ENCODE measurements around the gene ERBIN. TPM values are rescaled to one million over a fixed set of nuclear protein-coding genes. Genes with fewer than 3 reads are reported as not detected.

Gene ERBIN
- total and polyA plus RNA-seq, 9 of the 15 experiments (the other 6 are each of a cell fraction or from before 2014, with no cell fraction given) = 11.9 to 72.8 (median 41.7) TPM

DNA sequence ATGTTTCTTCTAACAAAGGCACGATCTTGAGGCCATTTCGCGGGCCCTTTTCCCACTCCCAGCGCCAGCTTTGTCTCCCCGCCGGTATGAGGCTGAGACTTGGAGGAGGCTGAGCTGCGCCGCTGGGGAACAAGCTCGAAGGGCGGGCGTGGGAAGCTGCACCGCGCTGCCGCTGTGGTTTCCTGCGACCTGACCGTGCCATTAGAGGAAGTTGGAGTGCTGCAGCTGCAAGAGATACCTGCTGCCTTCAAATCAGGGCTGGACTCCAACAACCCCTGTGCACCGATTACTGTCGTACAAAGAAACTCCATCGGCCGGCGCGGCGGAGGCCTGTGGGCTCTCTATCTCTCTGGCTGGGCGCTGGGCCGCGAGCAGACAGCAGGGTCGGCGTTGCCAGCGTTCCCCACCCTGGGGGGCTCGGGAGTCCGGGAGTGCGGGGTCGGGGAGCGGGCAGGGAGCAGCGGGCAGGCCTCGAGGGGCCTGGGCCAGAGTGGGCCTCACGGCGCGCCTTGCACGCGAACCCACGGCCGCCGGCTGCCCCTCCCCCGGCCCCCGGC lies 1.3 kb upstream of the ERBIN start (continued):
- TF ChIP-seq, protein P1, sequence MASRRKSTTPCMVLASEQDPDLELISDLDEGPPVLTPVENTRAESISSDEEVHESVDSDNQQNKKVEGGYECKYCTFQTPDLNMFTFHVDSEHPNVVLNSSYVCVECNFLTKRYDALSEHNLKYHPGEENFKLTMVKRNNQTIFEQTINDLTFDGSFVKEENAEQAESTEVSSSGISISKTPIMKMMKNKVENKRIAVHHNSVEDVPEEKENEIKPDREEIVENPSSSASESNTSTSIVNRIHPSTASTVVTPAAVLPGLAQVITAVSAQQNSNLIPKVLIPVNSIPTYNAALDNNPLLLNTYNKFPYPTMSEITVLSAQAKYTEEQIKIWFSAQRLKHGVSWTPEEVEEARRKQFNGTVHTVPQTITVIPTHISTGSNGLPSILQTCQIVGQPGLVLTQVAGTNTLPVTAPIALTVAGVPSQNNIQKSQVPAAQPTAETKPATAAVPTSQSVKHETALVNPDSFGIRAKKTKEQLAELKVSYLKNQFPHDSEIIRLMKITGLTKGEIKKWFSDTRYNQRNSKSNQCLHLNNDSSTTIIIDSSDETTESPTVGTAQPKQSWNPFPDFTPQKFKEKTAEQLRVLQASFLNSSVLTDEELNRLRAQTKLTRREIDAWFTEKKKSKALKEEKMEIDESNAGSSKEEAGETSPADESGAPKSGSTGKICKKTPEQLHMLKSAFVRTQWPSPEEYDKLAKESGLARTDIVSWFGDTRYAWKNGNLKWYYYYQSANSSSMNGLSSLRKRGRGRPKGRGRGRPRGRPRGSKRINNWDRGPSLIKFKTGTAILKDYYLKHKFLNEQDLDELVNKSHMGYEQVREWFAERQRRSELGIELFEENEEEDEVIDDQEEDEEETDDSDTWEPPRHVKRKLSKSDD (conservative IDR thresholded peaks at IDR 0.05; ENCODE audit: low read length) = no peak
- TF ChIP-seq FOXM1 (IDR thresholded peaks at IDR 0.05; ENCODE audit: low read depth) (no peak), FOXM1 (CRISPR knock-in tag; IDR thresholded peaks at IDR 0.05; ENCODE audit: low read depth) (peak; percentile 7; the same call in 1 of the 2 replicates), KDM1A (IDR thresholded peaks at IDR 0.05) (peak; percentile 57 to 87; a peak in 3 of 4 replicates), STAT5B (CRISPR knock-in tag; IDR thresholded peaks at IDR 0.05) (no peak), MIER1 (IDR thresholded peaks at IDR 0.05; ENCODE audit: low read depth) (0 out of 2 replicates have a peak, but pooled peaks have one; percentile 54), ZNF263 (CRISPR knock-in tag; IDR thresholded peaks at IDR 0.05; ENCODE audit: borderline replicate concordance) (no peak), ZNF274 (IDR thresholded peaks at IDR 0.05; ENCODE audit: borderline replicate concordance, low read depth, low read length) (no peak), ESRRA (IDR thresholded peaks at IDR 0.05; ENCODE audit: borderline replicate concordance, low read depth) (peak; percentile 54; the same call in 1 of the 2 replicates), ARID2 (IDR thresholded peaks at IDR 0.05) (no peak), HLTF (IDR thresholded peaks at IDR 0.05) (peak; percentile 55; the same call in 1 of the 2 replicates), COPS2 (conservative IDR thresholded peaks at IDR 0.05) (no peak)
- TF ChIP-seq, protein P2, sequence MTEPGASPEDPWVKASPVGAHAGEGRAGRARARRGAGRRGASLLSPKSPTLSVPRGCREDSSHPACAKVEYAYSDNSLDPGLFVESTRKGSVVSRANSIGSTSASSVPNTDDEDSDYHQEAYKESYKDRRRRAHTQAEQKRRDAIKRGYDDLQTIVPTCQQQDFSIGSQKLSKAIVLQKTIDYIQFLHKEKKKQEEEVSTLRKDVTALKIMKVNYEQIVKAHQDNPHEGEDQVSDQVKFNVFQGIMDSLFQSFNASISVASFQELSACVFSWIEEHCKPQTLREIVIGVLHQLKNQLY (CRISPR knock-in tag; conservative IDR thresholded peaks at IDR 0.05) = no peak
- TF ChIP-seq, protein P3, sequence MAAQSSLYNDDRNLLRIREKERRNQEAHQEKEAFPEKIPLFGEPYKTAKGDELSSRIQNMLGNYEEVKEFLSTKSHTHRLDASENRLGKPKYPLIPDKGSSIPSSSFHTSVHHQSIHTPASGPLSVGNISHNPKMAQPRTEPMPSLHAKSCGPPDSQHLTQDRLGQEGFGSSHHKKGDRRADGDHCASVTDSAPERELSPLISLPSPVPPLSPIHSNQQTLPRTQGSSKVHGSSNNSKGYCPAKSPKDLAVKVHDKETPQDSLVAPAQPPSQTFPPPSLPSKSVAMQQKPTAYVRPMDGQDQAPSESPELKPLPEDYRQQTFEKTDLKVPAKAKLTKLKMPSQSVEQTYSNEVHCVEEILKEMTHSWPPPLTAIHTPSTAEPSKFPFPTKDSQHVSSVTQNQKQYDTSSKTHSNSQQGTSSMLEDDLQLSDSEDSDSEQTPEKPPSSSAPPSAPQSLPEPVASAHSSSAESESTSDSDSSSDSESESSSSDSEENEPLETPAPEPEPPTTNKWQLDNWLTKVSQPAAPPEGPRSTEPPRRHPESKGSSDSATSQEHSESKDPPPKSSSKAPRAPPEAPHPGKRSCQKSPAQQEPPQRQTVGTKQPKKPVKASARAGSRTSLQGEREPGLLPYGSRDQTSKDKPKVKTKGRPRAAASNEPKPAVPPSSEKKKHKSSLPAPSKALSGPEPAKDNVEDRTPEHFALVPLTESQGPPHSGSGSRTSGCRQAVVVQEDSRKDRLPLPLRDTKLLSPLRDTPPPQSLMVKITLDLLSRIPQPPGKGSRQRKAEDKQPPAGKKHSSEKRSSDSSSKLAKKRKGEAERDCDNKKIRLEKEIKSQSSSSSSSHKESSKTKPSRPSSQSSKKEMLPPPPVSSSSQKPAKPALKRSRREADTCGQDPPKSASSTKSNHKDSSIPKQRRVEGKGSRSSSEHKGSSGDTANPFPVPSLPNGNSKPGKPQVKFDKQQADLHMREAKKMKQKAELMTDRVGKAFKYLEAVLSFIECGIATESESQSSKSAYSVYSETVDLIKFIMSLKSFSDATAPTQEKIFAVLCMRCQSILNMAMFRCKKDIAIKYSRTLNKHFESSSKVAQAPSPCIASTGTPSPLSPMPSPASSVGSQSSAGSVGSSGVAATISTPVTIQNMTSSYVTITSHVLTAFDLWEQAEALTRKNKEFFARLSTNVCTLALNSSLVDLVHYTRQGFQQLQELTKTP (IDR thresholded peaks at IDR 0.05; ENCODE audit: low read depth in 1 of 2, partially characterized antibody in 2 of 2) = no peak
- TF ChIP-seq, protein P4, sequence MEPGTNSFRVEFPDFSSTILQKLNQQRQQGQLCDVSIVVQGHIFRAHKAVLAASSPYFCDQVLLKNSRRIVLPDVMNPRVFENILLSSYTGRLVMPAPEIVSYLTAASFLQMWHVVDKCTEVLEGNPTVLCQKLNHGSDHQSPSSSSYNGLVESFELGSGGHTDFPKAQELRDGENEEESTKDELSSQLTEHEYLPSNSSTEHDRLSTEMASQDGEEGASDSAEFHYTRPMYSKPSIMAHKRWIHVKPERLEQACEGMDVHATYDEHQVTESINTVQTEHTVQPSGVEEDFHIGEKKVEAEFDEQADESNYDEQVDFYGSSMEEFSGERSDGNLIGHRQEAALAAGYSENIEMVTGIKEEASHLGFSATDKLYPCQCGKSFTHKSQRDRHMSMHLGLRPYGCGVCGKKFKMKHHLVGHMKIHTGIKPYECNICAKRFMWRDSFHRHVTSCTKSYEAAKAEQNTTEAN (CRISPR knock-in tag; IDR thresholded peaks at IDR 0.05) = 0 out of 2 replicates have a peak, but pooled peaks have one; percentile 31

Data from K562 (cell line).